ENCODE results near the gene TALDO1. TPM values are rescaled to one million over a fixed set of nuclear protein-coding genes. Genes with fewer than 3 reads are reported as not detected.

The TALDO1 gene
- total RNA-seq, 1 experiment from 2014 or later: 268 TPM

GRCh38 chr11:790721-791564 is 43.7 kb downstream of the TALDO1 start:
- H3K79me1 ChIP-seq (ENCODE audit: insufficient read depth, low read depth, low read length, poor library complexity, severe bottlenecking): no peaks in the 10 kb centered on the region
- no peak overlapping the region for H2BK12ac ChIP-seq (ENCODE audit: insufficient read length, low read depth, low read length)
- no peak overlapping the region for H2AFZ ChIP-seq (ENCODE audit: low read length)
- H3K4ac ChIP-seq (ENCODE audit: low read depth, low read length): no peak overlapping the region
- no peaks in the 10 kb centered on the region for H3K79me2 ChIP-seq (ENCODE audit: insufficient read depth, low read length)
- no peak overlapping the region for H4K8ac ChIP-seq (replicated peaks; ENCODE audit: insufficient read length, low read depth, low read length)
- H2BK20ac ChIP-seq (ENCODE audit: low read depth, low read length, poor library complexity, severe bottlenecking): no peak overlapping the region
- Mint-ChIP-seq H3K4me1 (peaks cover 7 to 31% of the 10 kb centered on the region in 2 experiments), H3K4me3 (peak overlapping the region in 1 of 2 experiments; percentile 66; a peak in 3 of 5 replicates), H3K27me3 (ENCODE audit: low read depth) (peaks cover 3% of the 10 kb centered on the region; the same call in 1 of the 2 replicates), H3K9me3 (no peaks in the 10 kb centered on the region), H3K36me3 (ENCODE audit: insufficient read depth in 1 of 3, low read depth in 3 of 3) (peaks cover 0 to 16% (median 3%) of the 10 kb centered on the region in 3 experiments; a peak in 2 of 7 replicates), H3K27ac (0 out of 7 replicates have a peak overlapping the region, but pooled peaks of 1 of the 3 experiments have one; percentile 78)
- no peak overlapping the region for H4K91ac ChIP-seq (ENCODE audit: insufficient read length, low read depth, low read length)
- H4K5ac ChIP-seq (ENCODE audit: insufficient read length, low read depth, low read length): no peak overlapping the region
- no peaks in the 10 kb centered on the region for H3K9me3 ChIP-seq (ENCODE audit: control insufficient read depth, low read depth, low read length)
- no peak overlapping the region for H3K18ac ChIP-seq (ENCODE audit: insufficient read length, low read depth, low read length)
- H3K27ac ChIP-seq (ENCODE audit: insufficient read length, low read depth, low read length): no peak overlapping the region
- H3K27me3 ChIP-seq (ENCODE audit: insufficient read depth, low read length): no peaks in the 10 kb centered on the region
- no peak overlapping the region for H3T11ph ChIP-seq (ENCODE audit: low read length)
- no peak overlapping the region for H2BK120ac ChIP-seq (ENCODE audit: low read depth, low read length, poor library complexity, severe bottlenecking)
- H3K14ac ChIP-seq (ENCODE audit: insufficient read depth, low read length): no peak overlapping the region; the same call in 1 of the 2 replicates
- H3K4me1 ChIP-seq (ENCODE audit: insufficient read depth, low read length): no peaks in the 10 kb centered on the region; the same call in 1 of the 2 replicates
- H4K20me1 ChIP-seq (ENCODE audit: control insufficient read depth, insufficient read depth, insufficient read length): no peaks in the 10 kb centered on the region
- DNase-seq: peak; percentile 89
- no peak overlapping the region for H3K4me2 ChIP-seq (ENCODE audit: insufficient read depth, insufficient read length, low read length)
- H3K23me2 ChIP-seq (ENCODE audit: insufficient read length, low read depth, low read length, poor library complexity, severe bottlenecking): peaks cover 4% of the 10 kb centered on the region
- H2BK5ac ChIP-seq (ENCODE audit: insufficient read length, low read length): no peak overlapping the region
- no peak overlapping the region for H2AK5ac ChIP-seq (ENCODE audit: insufficient read length, low read length)
- H3K9ac ChIP-seq (ENCODE audit: extremely low read depth, insufficient read length, low read length): no peak overlapping the region
- TF ChIP-seq CTCF (conservative IDR thresholded peaks at IDR 0.05): no peak
- H3K56ac ChIP-seq (ENCODE audit: insufficient read length, low read depth, low read length): no peak overlapping the region
- no CpG with 5 or more reads among the region's 18 CpGs for WGBS (ENCODE audit: extremely low coverage, insufficient read length, low lambda C conversion rate)
- H3K23ac ChIP-seq (ENCODE audit: insufficient read length, low read depth, low read length): no peak overlapping the region
- no peak overlapping the region for H2BK15ac ChIP-seq (ENCODE audit: low read depth, low read length)

Measured in H9 (cell line).